OCI-LY1 (cell line): ENCODE data around the gene WDR83.
A peak's percentile ranks its signal among the peaks of the same experiment; 100 is the strongest.

Source experiments
- H2AFZ ChIP-seq: fragments of 200-600 bp; sonication (generic), shearing (Covaris generic); 2 replicates; pipeline ENCODE4 v1.6.0; 2014; ENCODE audit warnings: antibody characterized with exemption, mild to moderate bottlenecking, low read length
- H3F3A ChIP-seq: fragments of 200-600 bp; sonication (generic), shearing (Covaris generic); 2 replicates; pipeline ENCODE4 v1.6.0; 2014; ENCODE audit warnings: mild to moderate bottlenecking, antibody characterized with exemption, low read length, moderate library complexity; ENCODE audit not compliant: insufficient read depth
- H3K27ac ChIP-seq: fragments of 200-600 bp; sonication (generic); 2 replicates; pipeline ENCODE4 v1.5.1; 2014; ENCODE audit warnings: low read length, mixed run types, mild to moderate bottlenecking, low read depth; ENCODE audit not compliant: poor library complexity, severe bottlenecking
- H3K27me3 ChIP-seq: fragments of 200-600 bp; sonication (generic); 2 replicates; pipeline ENCODE4 v1.6.0; 2014; ENCODE audit warnings: antibody characterized with exemption, mild to moderate bottlenecking, low read length, moderate library complexity; ENCODE audit not compliant: insufficient read depth
- H3K36me3 ChIP-seq: fragments of 200-600 bp; sonication (generic); 2 replicates; pipeline ENCODE4 v1.6.1; 2014; ENCODE audit warnings: mild to moderate bottlenecking, antibody characterized with exemption, low read length, moderate library complexity, mixed read lengths; ENCODE audit not compliant: insufficient read depth
- H3K4me1 ChIP-seq: fragments of 200-600 bp; sonication (generic); 2 replicates; pipeline ENCODE4 v1.5.1; 2014; ENCODE audit warnings: mild to moderate bottlenecking, low read length, moderate library complexity; ENCODE audit not compliant: insufficient read depth, severe bottlenecking
- H3K4me2 ChIP-seq: fragments of 200-600 bp; sonication (generic), shearing (Covaris generic); 2 replicates; pipeline ENCODE4 v1.6.1; 2014; ENCODE audit warnings: low read length
- H3K4me3 ChIP-seq: fragments of 200-600 bp; sonication (generic); 2 replicates; pipeline ENCODE4 v1.5.1; 2014; ENCODE audit warnings: low read length, low read depth, mild to moderate bottlenecking, mixed read lengths; ENCODE audit not compliant: poor library complexity, severe bottlenecking
- H3K79me2 ChIP-seq: fragments of 200-600 bp; shearing (Covaris generic); 2 replicates; pipeline ENCODE4 v1.6.1; 2016; ENCODE audit warnings: mixed run types, low read length, mixed read lengths; ENCODE audit not compliant: insufficient read depth
- H3K9ac ChIP-seq: fragments of 200-600 bp; sonication (generic), shearing (Covaris generic); 2 replicates; pipeline ENCODE4 v1.6.1; 2014; ENCODE audit warnings: mild to moderate bottlenecking, low read length, mixed read lengths
- H3K9me2 ChIP-seq: fragments of 200-600 bp; sonication (generic), shearing (Covaris generic); 2 replicates; pipeline ENCODE4 v1.6.1; 2014; ENCODE audit warnings: low read depth, mild to moderate bottlenecking, low read length, mixed read lengths
- H3K9me3 ChIP-seq: fragments of 200-600 bp; shearing (Covaris generic); 2 replicates; pipeline ENCODE4 v1.6.1; 2014; ENCODE audit warnings: low read length, mixed read lengths
- H4K20me1 ChIP-seq: fragments of 200-600 bp; sonication (generic), shearing (Covaris generic); 2 replicates; pipeline ENCODE4 v1.6.0; 2016; ENCODE audit warnings: mild to moderate bottlenecking, low read length; ENCODE audit not compliant: insufficient read depth
- EZH2 ChIP-seq: fragments of 200-600 bp; sonication (generic), shearing (Covaris generic); IDR thresholded peaks from 2 replicates; pipeline ENCODE4 v1.8.0; 2017; ENCODE audit warnings: borderline replicate concordance, mixed run types, mild to moderate bottlenecking, antibody characterized with exemption, low read length, moderate library complexity, mixed read lengths
- TF ChIP-seq, protein P1 (sequence below): fragments of 200-600 bp; sonication (generic), shearing (Covaris generic); IDR thresholded peaks from 2 replicates; pipeline ENCODE4 v1.5.1; 2017; ENCODE audit warnings: mild to moderate bottlenecking, antibody characterized with exemption, low read length, moderate library complexity, mixed read lengths

The WDR83 gene

DNA sequence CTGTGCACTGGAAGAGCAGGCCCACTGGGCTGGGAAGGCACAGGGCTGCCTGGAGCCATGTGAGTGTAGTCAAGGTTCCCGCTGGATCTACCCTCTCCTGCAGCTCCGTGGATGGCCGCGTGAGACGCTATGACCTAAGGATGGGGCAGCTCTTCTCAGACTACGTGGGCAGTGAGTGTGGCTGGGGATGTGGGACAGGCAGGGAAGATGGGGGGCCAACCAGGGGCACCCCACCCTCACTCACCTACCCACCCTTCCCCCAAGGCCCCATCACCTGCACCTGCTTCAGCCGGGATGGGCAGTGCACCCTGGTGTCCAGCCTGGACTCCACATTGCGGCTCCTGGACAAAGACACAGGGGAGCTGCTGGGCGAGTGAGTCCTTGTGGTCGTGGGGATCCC lies 6.1 kb downstream of the WDR83 start:
- H3K27me3 ChIP-seq = no peaks in the 10 kb centered on the region
- TF ChIP-seq, protein P1, sequence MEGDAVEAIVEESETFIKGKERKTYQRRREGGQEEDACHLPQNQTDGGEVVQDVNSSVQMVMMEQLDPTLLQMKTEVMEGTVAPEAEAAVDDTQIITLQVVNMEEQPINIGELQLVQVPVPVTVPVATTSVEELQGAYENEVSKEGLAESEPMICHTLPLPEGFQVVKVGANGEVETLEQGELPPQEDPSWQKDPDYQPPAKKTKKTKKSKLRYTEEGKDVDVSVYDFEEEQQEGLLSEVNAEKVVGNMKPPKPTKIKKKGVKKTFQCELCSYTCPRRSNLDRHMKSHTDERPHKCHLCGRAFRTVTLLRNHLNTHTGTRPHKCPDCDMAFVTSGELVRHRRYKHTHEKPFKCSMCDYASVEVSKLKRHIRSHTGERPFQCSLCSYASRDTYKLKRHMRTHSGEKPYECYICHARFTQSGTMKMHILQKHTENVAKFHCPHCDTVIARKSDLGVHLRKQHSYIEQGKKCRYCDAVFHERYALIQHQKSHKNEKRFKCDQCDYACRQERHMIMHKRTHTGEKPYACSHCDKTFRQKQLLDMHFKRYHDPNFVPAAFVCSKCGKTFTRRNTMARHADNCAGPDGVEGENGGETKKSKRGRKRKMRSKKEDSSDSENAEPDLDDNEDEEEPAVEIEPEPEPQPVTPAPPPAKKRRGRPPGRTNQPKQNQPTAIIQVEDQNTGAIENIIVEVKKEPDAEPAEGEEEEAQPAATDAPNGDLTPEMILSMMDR = no peak
- no peak for TF ChIP-seq EZH2
- H3K79me2 ChIP-seq = no peaks in the 10 kb centered on the region
- no peak overlapping the region for H3K4me2 ChIP-seq
- no peaks in the 10 kb centered on the region for H3F3A ChIP-seq
- peaks cover 20% of the 10 kb centered on the region for H3K4me1 ChIP-seq
- no peak overlapping the region for H2AFZ ChIP-seq
- H3K4me3 ChIP-seq = no peak overlapping the region
- H3K36me3 ChIP-seq = peaks cover 47% of the 10 kb centered on the region
- no peak overlapping the region for H3K9ac ChIP-seq
- H3K9me3 ChIP-seq = no peaks in the 10 kb centered on the region
- no peaks in the 10 kb centered on the region for H4K20me1 ChIP-seq
- no peak overlapping the region for H3K27ac ChIP-seq
- no peaks in the 10 kb centered on the region for H3K9me2 ChIP-seq

DNA sequence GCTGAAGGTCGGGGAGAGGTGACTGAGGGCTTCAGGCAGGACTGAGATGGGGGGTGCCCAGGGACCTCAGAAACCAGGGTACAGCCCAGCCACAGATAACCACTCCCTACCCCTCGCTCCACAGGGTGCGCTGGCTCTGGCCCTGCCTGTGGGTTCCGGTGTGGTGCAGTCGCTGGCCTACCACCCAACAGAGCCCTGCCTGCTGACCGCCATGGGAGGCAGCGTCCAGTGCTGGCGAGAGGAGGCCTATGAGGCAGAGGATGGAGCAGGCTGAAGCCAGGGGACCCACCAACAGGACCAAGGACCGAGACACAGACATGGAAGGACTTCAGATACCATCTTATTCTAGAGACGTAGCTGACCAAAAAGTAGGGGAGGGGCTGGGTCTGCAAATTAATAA lies 8.8 kb downstream of the WDR83 start:
- Histone ChIP-seq H4K20me1 (no peaks in the 10 kb centered on the region), H3K36me3 (peaks cover 69% of the 10 kb centered on the region), H3F3A (no peaks in the 10 kb centered on the region)

DNA sequence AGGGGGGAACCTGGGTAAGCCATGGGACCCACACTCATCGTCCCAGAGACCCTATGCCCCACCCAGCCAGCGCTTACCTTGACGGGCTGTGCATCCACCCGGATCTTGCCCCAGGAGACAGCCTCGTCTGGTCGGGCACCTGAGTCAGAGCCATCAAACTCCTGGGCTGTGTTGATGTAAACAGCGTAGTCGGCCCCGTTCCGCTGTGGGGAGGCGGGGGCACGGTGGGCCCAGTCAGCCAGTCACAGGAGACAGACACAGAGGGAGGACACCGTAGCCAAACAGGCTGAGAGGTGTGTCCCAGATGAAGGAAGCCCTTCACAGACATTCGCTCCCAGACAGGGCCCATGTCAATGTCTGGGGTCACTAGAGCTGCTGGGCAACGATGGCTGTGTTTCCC lies 9.3 kb downstream of the WDR83 start:
- Histone ChIP-seq H3K9me2 (no peaks in the 10 kb centered on the region), H3K27ac (no peak overlapping the region), H3K79me2 (0 out of 2 replicates have a peak, but pooled peaks cover 4% of the 10 kb centered on the region), H3K9ac (no peak overlapping the region), H3K4me2 (no peak overlapping the region), H3K4me1 (no peaks in the 10 kb centered on the region), H4K20me1 (no peaks in the 10 kb centered on the region), H3K4me3 (no peak overlapping the region), H3K36me3 (peaks cover 69% of the 10 kb centered on the region), H3K27me3 (no peaks in the 10 kb centered on the region), H3K9me3 (no peaks in the 10 kb centered on the region), H3F3A (no peaks in the 10 kb centered on the region), H2AFZ (no peak overlapping the region)
- TF ChIP-seq EZH2 = no peak

More for the DNA sequence above, 8.8 kb downstream of the WDR83 start:
- Histone ChIP-seq H3K9ac (no peak overlapping the region), H3K27ac (no peak overlapping the region), H3K4me1 (peaks cover 4% of the 10 kb centered on the region), H3K4me3 (no peak overlapping the region), H3K79me2 (0 out of 2 replicates have a peak, but pooled peaks cover 4% of the 10 kb centered on the region), H3K9me3 (no peaks in the 10 kb centered on the region), H2AFZ (no peak overlapping the region), H3K4me2 (no peak overlapping the region), H3K9me2 (no peaks in the 10 kb centered on the region), H3K27me3 (no peaks in the 10 kb centered on the region)
- TF ChIP-seq EZH2 = no peak
- TF ChIP-seq, protein P1 = no peak

DNA sequence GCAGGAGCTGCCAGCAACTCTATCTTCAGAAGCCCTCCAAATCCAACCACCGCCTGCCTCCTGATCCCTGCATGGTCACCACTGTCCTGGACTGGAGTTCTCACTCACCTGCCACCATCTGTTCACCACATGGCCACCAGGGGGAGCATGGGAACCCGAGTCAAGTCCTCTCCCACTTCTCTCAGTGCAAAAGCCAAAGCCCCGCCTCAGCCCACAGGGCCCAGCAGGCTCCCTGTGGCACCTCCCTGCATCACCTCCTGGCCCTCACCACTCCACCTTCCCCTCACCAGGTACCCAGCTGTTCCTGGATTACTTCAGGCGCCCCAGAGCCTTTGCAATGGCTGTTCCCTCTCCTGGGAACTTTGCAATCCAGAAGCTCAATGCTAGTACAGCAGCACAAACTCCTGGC lies 9.8 kb downstream of the WDR83 start:
- Histone ChIP-seq H3K36me3 (peaks cover 69% of the 10 kb centered on the region), H3K9ac (no peak overlapping the region), H3K79me2 (0 out of 2 replicates have a peak, but pooled peaks cover 4% of the 10 kb centered on the region), H3F3A (no peaks in the 10 kb centered on the region), H3K4me2 (no peak overlapping the region), H3K9me2 (no peaks in the 10 kb centered on the region), H3K4me1 (no peaks in the 10 kb centered on the region), H3K4me3 (no peak overlapping the region), H2AFZ (no peak overlapping the region), H3K27me3 (no peaks in the 10 kb centered on the region), H4K20me1 (no peaks in the 10 kb centered on the region), H3K9me3 (no peaks in the 10 kb centered on the region), H3K27ac (no peak overlapping the region)
- TF ChIP-seq, protein P1 = peak; percentile 86
- no peak for TF ChIP-seq EZH2
